Activated CD4-positive, alpha-beta T cell treated with anti-CD3 and anti-CD28 coated beads for 36 hours (primary cell): ENCODE measurements around the gene SFSWAP. TPM values are rescaled to one million over a fixed set of nuclear protein-coding genes. Genes with fewer than 3 reads are reported as not detected.
"Not testable (repeated sequence)": the region's sequence is repeated elsewhere in the genome, so short reads cannot be mapped to it uniquely, and the experiment has no call there.

Experiments used
- ATAC-seq: fragments of 200-7000 bp; cut with Tn5 transposase; one replicate; pipeline ENCODE4 v1.10.0; 2021; ENCODE audit warnings: mild to moderate bottlenecking, moderate library complexity
- CTCF ChIA-PET: fragments of 350-600 bp; sonication (Branson Sonifier 250); formaldehyde crosslinking; loops from one replicate; lab custom pipeline; 2021; ENCODE audit warnings: antibody characterized with exemption; lab: Charles Lee
- POLR2A ChIA-PET: fragments of 350-600 bp; sonication (Branson Sonifier 250); formaldehyde crosslinking; loops from one replicate; lab custom pipeline; 2021; ENCODE audit warnings: antibody characterized with exemption, inconsistent platforms; lab: Charles Lee
- DNase-seq: peaks from one replicate; pipeline ENCODE4 v3.0.0-alpha.2; 2020
- H3K27ac Mint-ChIP-seq: one replicate; pipeline ENCODE4 v1.8.0; 2021; ENCODE audit warnings: mixed read lengths
- H3K27me3 Mint-ChIP-seq: one replicate; pipeline ENCODE4 v1.8.0; 2021; ENCODE audit warnings: mixed read lengths
- H3K36me3 Mint-ChIP-seq: one replicate; pipeline ENCODE4 v1.8.0; 2021; ENCODE audit warnings: low read depth, mixed read lengths
- H3K4me1 Mint-ChIP-seq: one replicate; pipeline ENCODE4 v1.8.0; 2021; ENCODE audit warnings: mixed read lengths
- H3K4me3 Mint-ChIP-seq: one replicate; pipeline ENCODE4 v1.8.0; 2021; ENCODE audit warnings: mild to moderate bottlenecking, moderate library complexity, mixed read lengths
- H3K9me3 Mint-ChIP-seq: one replicate; pipeline ENCODE4 v1.8.0; 2021; ENCODE audit warnings: low read depth, mixed read lengths
- intact Hi-C, 2 experiments: fragments of 100-400 bp; cut with DNase I in 1 of 2; cut with micrococcal nuclease in 1 of 2; formaldehyde crosslinking; loops; one replicate each; pipeline versions ENCODE4 v1.14.2 to v1.15.1; 2022 to 2024; cut with DNase I, micrococcal nuclease
- total RNA-seq, 2 experiments: library from RNA; stranded (reverse); gene quantifications; one replicate each; pipeline ENCODE4 v1.2.3, GENCODE V29; 2021

SFSWAP gene
- total RNA-seq, 2 experiments from 2014 or later, result 47.9 to 73.1 TPM

GRCh38 chr12:131706709-131707108 is 4.2 kb upstream of the SFSWAP start:
- intact Hi-C loops, DNase-seq, H3K4me1 Mint-ChIP-seq, H3K4me3 Mint-ChIP-seq, ATAC-seq, H3K27ac Mint-ChIP-seq, H3K27me3 Mint-ChIP-seq, H3K36me3 Mint-ChIP-seq, POLR2A ChIA-PET, H3K9me3 Mint-ChIP-seq: not testable (repeated sequence)
- CTCF ChIA-PET, result interaction anchor here (0.6 kb wide), 1 partner anchor 603 kb away, joined by 3 read pairs; no protein-coding TSS in a partner anchor

GRCh38 chr12:131709226-131709625 is 1.7 kb upstream of the SFSWAP start:
- Mint-ChIP-seq H3K27ac (peak overlapping the region; percentile 97), H3K4me3 (peak overlapping the region; percentile 98), H3K9me3 (peaks cover 3% of the 10 kb centered on the region), H3K36me3 (peaks cover 10% of the 10 kb centered on the region), H3K27me3 (no peaks in the 10 kb centered on the region), H3K4me1 (peaks cover 24% of the 10 kb centered on the region)
- POLR2A ChIA-PET, result interaction anchor here (0.6 kb wide), 1 partner anchor 95 kb away, joined by 3 read pairs; no protein-coding TSS in a partner anchor
- no peak for ATAC-seq
- intact Hi-C loops, result no loop called here
- DNase-seq, result no peak
- CTCF ChIA-PET, result no interaction called here

- Mint-ChIP-seq H3K4me3 (peak overlapping the region; percentile 98), H3K9me3 (no peaks in the 10 kb centered on the region), H3K4me1 (peaks cover 24% of the 10 kb centered on the region), H3K27ac (peak overlapping the region; percentile 97), H3K27me3 (no peaks in the 10 kb centered on the region), H3K36me3 (peaks cover 32% of the 10 kb centered on the region)
- peak; percentile 27 for DNase-seq
- ChIA-PET CTCF (no interaction called here), POLR2A (no interaction called here)
- intact Hi-C loops, result loop anchor here (1.0 to 5.0 kb wide), 5 partner anchors 103 to 839 kb away; partner anchors contain the start of genes EP400 (in 1 of the 2), MMP17 (in 1 of the 2), PUS1 (in 1 of the 2) and RAN (in 1 of the 2)
- ATAC-seq, result no peak
Observed at GRCh38 chr12:131711551-131712205, 788 bp downstream of the SFSWAP start.

GRCh38 chr12:131713349-131713748 is 2.5 kb downstream of the SFSWAP start:
- ChIA-PET CTCF (interaction anchor here (0.6 kb wide), 2 partner anchors 286 to 601 kb away, joined by 3 read pairs; no protein-coding TSS in a partner anchor), POLR2A (no interaction called here)

GRCh38 chr12:131714759-131715158 is 3.9 kb downstream of the SFSWAP start:
- ATAC-seq, result no peak
- peaks cover 54% of the 10 kb centered on the region for H3K36me3 Mint-ChIP-seq
- H3K9me3 Mint-ChIP-seq, result no peaks in the 10 kb centered on the region
- H3K4me1 Mint-ChIP-seq, result peaks cover 20% of the 10 kb centered on the region
- ChIA-PET POLR2A (no interaction called here), CTCF (no interaction called here)
- H3K27ac Mint-ChIP-seq, result no peak overlapping the region
- intact Hi-C loops, result loop anchor here in 1 of 2 experiments (5.0 kb wide), 2 partner anchors 233 to 842 kb away; partner anchors contain the start of genes EP400 and RAN
- no peaks in the 10 kb centered on the region for H3K27me3 Mint-ChIP-seq
- DNase-seq, result no peak
- no peak overlapping the region for H3K4me3 Mint-ChIP-seq

More at GRCh38 chr12:131713349-131713748, 2.5 kb downstream of the SFSWAP start:
- ATAC-seq, result no peak
- Mint-ChIP-seq H3K27me3 (no peaks in the 10 kb centered on the region), H3K9me3 (no peaks in the 10 kb centered on the region), H3K36me3 (peaks cover 44% of the 10 kb centered on the region), H3K27ac (no peak overlapping the region), H3K4me3 (peak overlapping the region; percentile 98), H3K4me1 (peaks cover 24% of the 10 kb centered on the region)
- no peak for DNase-seq
- intact Hi-C loops, result loop anchor here in 1 of 2 experiments (5.0 kb wide), 2 partner anchors 234 to 841 kb away; partner anchors contain the start of genes EP400 and RAN

- intact Hi-C loops, result no loop called here
- ChIA-PET POLR2A (no interaction called here), CTCF (interaction anchor here (1.5 to 1.7 kb wide), 2 partner anchors 9 to 13 kb away, joined by 3 to 4 read pairs; no protein-coding TSS in a partner anchor)
- peaks cover 65% of the 10 kb centered on the region for H3K36me3 Mint-ChIP-seq
- H3K9me3 Mint-ChIP-seq, result no peaks in the 10 kb centered on the region
- H3K4me1 Mint-ChIP-seq, result peaks cover 16% of the 10 kb centered on the region
- no peaks in the 10 kb centered on the region for H3K27me3 Mint-ChIP-seq
- no peak overlapping the region for H3K27ac Mint-ChIP-seq
- H3K4me3 Mint-ChIP-seq, result no peak overlapping the region
- ATAC-seq (no peak), DNase-seq (no peak)
Observed at GRCh38 chr12:131716282-131716681, 5.4 kb downstream of the SFSWAP start.

GRCh38 chr12:131720241-131720640 is 9.4 kb downstream of the SFSWAP start:
- intact Hi-C loops, result no loop called here
- Mint-ChIP-seq H3K4me1 (no peaks in the 10 kb centered on the region), H3K27ac (peak overlapping the region; percentile 19), H3K36me3 (peaks cover 64% of the 10 kb centered on the region), H3K27me3 (no peaks in the 10 kb centered on the region), H3K4me3 (no peak overlapping the region), H3K9me3 (no peaks in the 10 kb centered on the region)
- DNase-seq, result no peak
- no peak for ATAC-seq
- POLR2A ChIA-PET, result no interaction called here
- CTCF ChIA-PET, result no interaction called here

GRCh38 chr12:131720921-131721320 is 10.0 kb downstream of the SFSWAP start:
- intact Hi-C loops, result no loop called here
- H3K27me3 Mint-ChIP-seq, result no peaks in the 10 kb centered on the region
- H3K4me3 Mint-ChIP-seq, result no peak overlapping the region
- CTCF ChIA-PET, result interaction anchor here (1.4 kb wide), 1 partner anchor 34 kb away, joined by 4 read pairs; no protein-coding TSS in a partner anchor
- peak overlapping the region; percentile 48 for H3K27ac Mint-ChIP-seq
- peaks cover 63% of the 10 kb centered on the region for H3K36me3 Mint-ChIP-seq
- no peaks in the 10 kb centered on the region for H3K4me1 Mint-ChIP-seq
- ATAC-seq (no peak), DNase-seq (no peak)
- POLR2A ChIA-PET, result no interaction called here
- no peaks in the 10 kb centered on the region for H3K9me3 Mint-ChIP-seq

- H3K4me1 Mint-ChIP-seq, result no peaks in the 10 kb centered on the region
- H3K9me3 Mint-ChIP-seq, result no peaks in the 10 kb centered on the region
- ChIA-PET CTCF (interaction anchor here (1.4 kb wide), 1 partner anchor 34 kb away, joined by 4 read pairs; no protein-coding TSS in a partner anchor), POLR2A (no interaction called here)
- DNase-seq (no peak), ATAC-seq (no peak)
- H3K36me3 Mint-ChIP-seq, result peaks cover 59% of the 10 kb centered on the region
- intact Hi-C loops, result no loop called here
- H3K27ac Mint-ChIP-seq, result peak overlapping the region; percentile 30
- no peaks in the 10 kb centered on the region for H3K27me3 Mint-ChIP-seq
- no peak overlapping the region for H3K4me3 Mint-ChIP-seq
Observed at GRCh38 chr12:131721548-131721947, 10.7 kb downstream of the SFSWAP start.

- ATAC-seq (no peak), DNase-seq (no peak)
- H3K4me1 Mint-ChIP-seq, result no peaks in the 10 kb centered on the region
- no peak overlapping the region for H3K4me3 Mint-ChIP-seq
- H3K36me3 Mint-ChIP-seq, result peaks cover 59% of the 10 kb centered on the region
- intact Hi-C loops, result no loop called here
- H3K9me3 Mint-ChIP-seq, result no peaks in the 10 kb centered on the region
- CTCF ChIA-PET, result no interaction called here
- no peaks in the 10 kb centered on the region for H3K27me3 Mint-ChIP-seq
- peak overlapping the region; percentile 51 for H3K27ac Mint-ChIP-seq
- POLR2A ChIA-PET, result no interaction called here
Observed at GRCh38 chr12:131723532-131723931, 12.6 kb downstream of the SFSWAP start.

GRCh38 chr12:131724534-131724933 is 13.6 kb downstream of the SFSWAP start:
- POLR2A ChIA-PET, result no interaction called here
- Mint-ChIP-seq H3K9me3 (no peaks in the 10 kb centered on the region), H3K36me3 (peaks cover 62% of the 10 kb centered on the region), H3K27ac (no peak overlapping the region), H3K4me1 (no peaks in the 10 kb centered on the region), H3K4me3 (no peak overlapping the region), H3K27me3 (no peaks in the 10 kb centered on the region)
- DNase-seq (no peak), ATAC-seq (no peak)
- intact Hi-C loops, result no loop called here
- CTCF ChIA-PET, result interaction anchor here (1.3 kb wide), 1 partner anchor 8 kb away, joined by 3 read pairs; no protein-coding TSS in a partner anchor
